Right renal pelvis (tissue), 4 donors: ENCODE results near the gene F8. TPM values are rescaled to one million over a fixed set of nuclear protein-coding genes. Genes with fewer than 3 reads are reported as not detected.
"Not testable (repeated sequence)": the region's sequence is repeated elsewhere in the genome, so short reads cannot be mapped to it uniquely, and the experiment has no call there.

Experiments
- DNase-seq, 4 donors: peaks; one replicate each; pipeline ENCODE4 v3.0.0-alpha.2; 2013; ENCODE audit warnings: low read depth in 4 of 4, low spot score in 3 of 4, missing footprints in 1 of 4
- polyA plus RNA-seq, 4 donors: library from polyadenylated mRNA; unstranded; fragments of 120-200 nt; gene quantifications; one replicate each; pipeline ENCODE4 v1.2.1, GENCODE V29; 2013; ENCODE audit not compliant: insufficient read length in 4 of 4

F8 gene
- polyA plus RNA-seq, 4 donors = 13.9 to 18.7 (median 16.0) TPM

DNA sequence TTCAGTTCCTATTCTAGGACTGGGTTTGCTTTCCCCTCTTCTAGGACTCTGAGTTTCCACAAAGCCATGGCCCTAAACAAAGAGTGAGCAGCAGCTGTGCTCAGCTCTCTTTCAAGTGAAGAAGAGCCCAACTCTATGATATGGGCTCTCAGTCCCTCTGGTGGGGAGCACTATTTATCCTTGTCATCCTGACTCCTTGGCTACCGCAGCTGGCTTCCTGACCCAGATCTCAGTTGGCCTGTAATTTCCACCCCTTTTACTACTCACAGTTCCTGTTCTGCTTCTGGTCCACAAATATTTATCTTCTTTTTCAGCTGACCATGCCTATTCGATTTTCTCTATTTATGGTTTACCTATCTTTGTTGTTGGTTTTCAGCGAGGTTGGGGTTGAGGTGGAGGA lies 33.8 kb downstream of the F8 start:
- no peak for DNase-seq

DNA sequence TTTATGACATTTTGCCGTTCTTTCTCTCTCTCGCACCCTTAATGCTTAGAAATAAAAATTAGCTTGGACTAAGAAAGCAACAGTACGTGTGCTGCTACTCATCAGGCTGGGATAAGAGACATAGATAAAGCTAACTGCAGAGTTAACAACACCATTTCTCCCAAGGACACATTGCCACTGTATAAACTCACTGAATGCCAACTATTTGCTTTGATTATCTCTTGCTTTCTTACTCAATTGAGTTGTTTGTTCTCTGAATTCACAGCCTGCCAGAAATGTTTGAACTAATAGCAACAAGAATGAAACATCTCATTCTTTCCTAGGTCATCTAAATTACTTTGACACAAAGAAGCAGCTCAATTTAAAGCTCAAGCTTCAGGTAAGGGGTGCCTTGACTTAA lies 34.6 kb downstream of the F8 start:
- DNase-seq = no peak

DNA sequence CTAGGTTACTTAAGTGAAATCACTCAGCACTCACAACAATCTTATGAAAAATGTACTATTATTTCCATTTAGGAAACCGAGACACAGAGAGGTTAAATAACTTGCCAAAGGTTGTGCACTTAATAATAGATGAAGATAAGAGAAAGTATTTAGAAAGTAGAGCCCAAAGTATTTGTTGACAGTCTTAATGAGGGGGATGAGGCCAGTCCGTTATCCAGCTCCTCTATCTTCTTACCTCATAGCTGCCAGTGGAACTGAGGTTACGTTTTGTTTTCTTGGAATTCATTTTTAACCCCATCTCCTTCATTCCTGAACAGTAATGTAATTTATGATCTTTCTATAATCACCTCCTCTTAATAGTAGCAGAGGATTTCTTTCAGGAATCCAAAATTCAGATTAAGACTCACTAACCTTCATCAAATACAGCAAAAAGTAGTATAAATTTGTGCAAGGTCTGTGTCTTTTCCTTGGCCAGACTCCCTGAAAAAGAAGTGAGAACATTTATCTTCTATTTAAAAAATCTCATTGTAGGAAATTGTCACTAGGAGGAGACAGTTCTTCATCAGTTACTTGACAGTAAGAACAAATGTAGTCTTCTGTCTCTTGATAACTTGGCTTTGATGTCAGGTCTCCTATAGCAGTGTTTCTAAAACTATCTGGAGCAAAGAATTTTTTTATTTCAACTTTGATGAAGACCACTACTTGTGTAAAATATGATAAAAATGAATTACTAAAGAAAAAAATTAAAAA lies 35.5 kb downstream of the F8 start:
- DNase-seq = no peak

DNA sequence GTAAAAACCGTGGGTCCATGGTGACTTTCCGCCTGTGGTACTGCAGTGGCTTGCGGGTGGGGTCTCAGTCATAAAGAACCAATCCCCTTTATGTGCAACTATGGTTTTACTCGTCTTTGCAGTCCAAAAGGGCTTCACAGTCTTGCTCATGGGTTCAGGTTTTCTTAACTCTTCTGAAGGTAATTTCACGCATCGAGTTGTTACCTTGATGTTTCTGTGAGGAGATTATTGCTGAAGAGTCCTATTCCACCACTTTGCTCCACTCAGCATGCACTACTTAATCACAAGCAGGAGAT lies 41.5 kb downstream of the F8 start:
- DNase-seq = no peak

DNA sequence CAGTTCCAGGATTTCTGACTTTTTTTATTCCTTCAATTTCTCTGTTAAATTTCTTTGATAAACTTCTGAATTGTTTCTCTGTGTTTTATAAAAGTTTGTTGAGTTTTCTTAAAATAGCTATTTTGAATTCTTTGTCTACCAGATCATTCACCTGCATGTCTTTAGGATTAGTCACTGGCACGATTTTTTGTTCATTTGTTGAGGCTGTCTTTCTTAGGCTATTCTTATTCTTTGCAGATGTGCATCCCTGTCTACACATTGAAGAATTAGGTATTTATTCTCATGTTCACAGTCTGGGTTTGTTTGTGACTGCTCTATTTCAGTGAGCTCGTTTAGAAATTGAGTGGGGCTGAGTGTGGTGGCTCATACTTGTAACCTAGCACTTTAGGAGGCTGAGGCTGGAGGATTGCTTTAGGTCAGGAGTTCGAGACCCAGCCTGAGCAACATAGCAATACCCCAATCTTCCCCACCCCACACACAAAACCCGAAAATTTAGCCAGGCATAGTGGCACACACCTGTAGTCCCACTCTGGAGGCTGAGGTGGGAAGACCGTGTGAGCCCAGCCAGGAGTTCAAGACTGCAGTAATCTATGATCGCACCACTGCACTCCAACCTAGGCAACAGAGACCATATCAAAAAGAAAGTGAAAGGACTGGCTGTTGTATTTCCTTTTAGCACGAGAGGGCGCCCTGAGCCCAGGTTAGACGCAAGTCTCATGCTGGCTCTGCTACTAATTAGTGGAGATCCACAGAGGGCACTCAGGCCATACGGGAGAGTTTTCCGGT lies 42.0 kb downstream of the F8 start:
- DNase-seq = peak; percentile 20 to 35 (median 30)

DNA sequence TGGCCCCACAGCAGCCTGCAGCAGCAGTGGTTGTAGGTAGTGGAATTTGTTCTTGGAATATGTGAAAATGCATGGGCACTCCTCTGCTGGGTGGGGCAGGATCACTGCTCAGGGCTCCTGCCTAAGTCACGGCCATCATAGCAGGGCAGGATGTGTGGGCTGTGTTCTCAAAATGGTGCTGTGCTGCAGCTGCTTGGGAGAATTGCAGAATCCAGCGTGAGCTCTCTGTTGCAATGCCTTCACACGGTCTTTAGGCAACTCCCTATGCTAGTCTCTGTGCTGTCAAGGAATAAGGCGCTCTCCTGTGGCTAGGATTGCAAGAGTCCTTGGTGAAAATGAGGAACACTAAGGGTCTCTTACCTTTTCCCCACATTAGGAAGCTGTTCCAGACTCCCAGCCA lies 42.9 kb downstream of the F8 start:
- DNase-seq = no peak

DNA sequence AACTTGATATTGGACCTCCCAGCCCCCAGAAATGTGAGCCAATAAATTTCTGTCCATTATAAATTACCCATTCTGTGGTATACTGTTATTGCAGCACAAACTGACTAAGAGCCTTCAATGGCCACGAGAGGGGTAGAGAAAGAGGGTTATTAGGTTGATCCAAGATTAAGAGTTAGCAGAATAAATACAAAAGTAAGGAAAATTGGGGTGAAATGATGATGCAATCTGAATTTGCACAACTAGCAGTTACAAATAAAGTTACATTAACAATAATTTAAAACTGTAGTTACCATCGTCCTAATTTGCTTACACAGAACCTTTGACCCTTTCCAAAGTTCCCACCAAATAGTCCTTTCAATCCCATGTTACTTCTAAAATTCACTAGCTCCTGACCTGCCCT lies 54.2 kb downstream of the F8 start:
- DNase-seq = no peak

DNA sequence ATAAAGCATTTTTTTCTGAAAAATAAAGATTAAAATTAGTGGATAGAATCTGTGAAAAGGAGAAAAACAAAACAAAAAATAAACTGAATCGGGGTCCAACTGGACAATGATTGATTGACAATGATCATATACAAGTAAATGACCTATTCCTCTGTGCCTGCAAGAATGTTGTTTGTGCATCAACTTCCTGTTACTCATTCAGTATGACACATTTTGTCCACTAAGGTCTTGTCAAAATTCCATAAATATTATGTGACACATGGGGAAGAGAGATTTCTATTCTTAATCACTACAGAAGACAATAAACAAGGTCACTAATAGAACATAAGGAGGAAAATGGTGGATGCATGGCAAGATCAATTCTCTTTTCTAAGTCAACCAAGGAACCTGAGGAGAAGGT lies 54.9 kb downstream of the F8 start:
- no peak for DNase-seq

DNA sequence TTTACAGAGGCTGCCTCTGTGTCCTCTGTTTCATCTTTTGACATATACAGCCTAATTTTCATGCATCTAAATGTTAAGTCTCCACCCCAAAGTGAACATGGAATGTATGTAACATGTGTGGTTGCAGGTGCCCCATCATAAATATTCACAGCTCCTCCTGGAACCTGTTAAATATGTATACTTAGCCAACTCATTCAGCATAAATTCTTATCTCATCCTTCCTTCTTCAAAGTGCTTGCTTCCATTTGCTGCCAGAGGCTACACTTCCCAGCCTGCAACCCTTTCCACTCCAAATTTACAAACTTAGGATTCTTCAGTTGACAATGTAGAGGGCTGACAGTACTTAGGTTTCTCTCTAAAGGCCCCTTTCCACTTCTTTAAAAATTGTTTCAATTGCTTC lies 60.6 kb downstream of the F8 start:
- no peak for DNase-seq

DNA sequence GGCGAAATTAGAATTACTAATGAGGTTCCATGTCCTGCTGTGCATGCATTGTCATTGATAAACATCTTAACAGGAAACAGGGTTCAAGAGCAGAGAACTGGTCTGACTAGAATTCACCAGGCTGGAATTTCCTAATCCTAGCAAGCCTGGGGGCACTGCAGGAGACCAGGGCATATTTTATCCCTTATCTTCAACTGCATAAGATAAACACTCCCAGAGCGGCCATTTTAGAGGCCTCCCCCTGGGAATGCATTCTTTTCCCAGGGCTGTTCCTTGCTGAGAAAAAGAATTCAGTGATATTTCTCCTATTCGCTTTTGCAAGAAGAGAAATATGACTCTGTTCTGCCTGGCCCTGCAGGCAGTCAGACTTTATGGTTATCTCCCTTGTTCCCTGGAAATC lies 66.7 kb downstream of the F8 start:
- not testable (repeated sequence) for DNase-seq

DNA sequence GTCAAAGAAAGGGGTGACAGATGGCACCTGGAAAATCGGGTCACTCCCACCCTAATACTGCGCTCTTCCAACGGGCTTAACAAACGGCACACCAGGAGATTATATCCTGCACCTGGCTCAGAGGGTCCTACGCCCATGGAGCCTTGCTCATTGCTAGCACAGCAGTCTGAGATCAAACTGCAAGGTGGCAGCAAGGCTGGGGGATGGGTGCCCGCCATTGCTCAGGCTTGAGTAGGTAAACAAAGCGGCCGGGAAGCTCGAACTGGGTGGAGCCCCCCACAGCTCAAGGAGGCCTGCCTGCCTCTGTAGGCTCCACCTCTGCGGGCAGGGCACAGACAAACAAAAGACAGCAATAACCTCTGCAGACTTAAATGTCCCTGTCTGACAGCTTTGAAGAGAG lies 83.3 kb downstream of the F8 start:
- DNase-seq = not testable (repeated sequence)

DNA sequence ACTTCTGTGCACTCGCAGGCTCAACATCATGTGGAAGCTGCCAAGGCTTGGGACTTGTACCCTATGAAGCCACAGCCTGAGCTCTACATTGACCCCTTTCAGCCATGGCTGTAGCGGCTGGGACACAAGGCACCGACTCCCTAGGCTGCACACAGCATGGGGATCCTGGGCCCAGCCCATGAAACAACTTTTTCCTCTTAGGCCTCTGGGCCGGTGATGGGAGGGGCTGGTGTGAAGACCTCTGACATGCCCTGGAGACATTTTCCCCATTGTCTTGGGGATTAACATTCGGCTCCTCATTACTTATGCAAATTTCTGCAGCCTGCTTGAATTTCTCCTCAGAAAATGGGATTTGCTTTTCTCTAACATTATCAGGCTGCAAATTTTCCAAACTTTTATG lies 97.8 kb downstream of the F8 start:
- DNase-seq = not testable (repeated sequence)

DNA sequence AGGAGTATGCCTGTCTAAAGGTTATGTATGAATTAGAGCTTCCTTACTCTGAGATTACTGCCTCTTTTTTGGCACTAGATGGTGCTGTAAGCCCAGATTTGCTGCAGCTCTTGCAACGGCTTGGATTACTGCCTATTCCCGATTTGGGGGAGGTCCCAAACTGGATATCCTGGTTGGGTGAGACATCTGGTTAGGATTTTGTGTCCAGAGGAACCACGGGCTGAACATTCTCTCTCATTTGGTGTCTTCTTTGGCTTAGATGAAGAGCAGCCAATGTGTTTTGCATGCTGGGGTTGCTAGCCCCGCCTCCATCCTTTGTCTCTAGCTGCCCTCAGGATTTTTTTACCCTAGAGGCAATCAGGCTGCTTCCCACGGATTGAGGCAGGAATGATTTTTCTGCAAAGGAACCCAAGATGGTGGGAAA lies 104.5 kb downstream of the F8 start:
- DNase-seq = peak; percentile 45 to 61 (median 52)

DNA sequence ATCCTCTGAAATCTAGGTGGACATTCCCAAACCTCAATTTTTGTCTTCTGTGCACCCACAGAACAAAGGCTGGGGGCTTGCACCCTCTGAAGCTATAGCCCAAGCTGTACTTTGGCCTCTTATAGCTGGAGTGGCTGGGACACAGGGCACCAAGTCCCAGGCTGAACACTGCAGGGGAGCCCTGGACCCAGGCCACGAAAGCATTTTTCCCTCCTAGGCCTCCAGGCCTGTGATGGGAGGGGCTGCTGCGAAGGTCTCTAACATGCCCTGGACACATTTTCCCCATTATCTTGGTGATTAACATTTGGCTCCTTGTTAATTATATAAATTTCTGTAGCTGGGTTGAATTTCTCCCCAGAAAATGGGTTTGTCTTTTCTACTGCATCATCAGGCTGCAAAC lies 108.5 kb downstream of the F8 start:
- no peak for DNase-seq

DNA sequence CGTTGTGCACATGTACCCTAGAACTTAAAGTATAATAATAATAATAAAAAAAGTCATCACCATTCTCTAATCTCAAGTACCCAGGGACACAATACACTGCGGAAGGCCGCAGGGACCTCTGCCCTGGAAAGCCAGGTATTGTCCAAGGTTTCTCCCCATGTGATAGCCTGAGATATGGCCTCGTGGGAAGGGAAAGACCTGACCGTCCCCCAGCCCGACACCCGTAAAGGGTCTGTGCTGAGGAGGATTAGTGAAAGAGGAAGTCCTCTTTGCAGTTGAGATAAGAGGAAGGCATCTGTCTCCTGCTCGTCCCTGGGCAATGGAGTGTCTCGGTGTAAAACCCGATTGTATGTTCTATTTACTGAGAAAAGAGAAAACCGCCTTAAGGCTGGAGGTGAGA lies 112.0 kb downstream of the F8 start:
- DNase-seq = not testable (repeated sequence)

DNA sequence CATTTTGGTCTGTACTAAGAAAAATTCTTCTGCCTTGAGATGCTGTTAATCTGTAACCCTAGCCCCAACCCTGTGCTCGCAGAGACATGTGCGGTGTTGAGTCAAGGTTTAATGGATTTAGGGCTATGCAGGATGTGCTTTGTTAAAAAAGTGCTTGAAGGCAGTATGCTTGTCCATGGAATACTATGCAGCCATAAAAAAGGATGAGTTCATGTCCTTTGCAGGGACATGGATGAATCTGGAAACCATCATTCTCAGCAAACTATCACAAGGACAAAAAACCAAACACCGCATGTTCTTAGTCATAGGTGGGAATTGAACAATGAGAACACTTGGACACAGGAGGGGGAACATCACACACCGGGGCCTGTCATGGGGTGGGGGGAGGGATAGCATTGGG lies 112.5 kb downstream of the F8 start:
- DNase-seq = not testable (repeated sequence)

DNA sequence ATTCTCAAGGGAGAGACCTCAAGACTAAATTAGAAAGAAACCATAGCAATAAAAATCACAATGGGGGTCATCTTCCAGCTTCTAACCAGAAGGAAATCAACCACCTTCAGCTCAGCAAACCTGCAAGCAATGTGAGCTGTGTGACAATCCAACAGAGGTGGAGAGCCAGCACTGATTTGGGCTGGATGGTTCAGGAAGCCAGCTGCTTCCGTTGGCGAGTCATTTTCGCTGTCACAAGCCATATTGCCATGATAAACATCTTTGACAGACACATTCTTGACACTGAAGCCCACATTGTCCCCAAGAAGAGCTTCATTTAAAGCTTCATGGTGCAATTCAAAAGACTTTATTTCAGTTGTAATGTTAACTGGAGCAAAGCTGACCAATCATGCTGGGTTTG lies 113.7 kb downstream of the F8 start:
- no peak for DNase-seq

DNA sequence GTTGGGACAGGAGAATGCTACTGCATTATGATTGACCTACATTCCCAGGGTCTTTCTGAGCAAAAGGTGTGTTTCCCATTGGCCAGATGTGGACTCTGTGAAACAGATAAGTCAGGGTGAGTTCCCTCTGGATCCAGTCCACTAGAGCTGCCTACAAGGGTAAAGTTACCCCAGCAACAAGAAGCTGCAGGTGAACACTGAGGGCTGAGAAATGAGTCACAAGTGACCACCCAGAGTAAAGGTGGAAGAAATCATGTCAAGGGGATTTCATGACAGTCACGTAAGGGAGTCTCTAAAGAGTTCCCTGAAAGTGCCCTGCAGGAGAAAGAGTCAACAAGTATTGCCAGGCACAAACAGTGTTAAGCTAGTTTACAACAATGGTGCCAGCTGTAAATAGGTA lies 120.1 kb downstream of the F8 start:
- DNase-seq = no peak

DNA sequence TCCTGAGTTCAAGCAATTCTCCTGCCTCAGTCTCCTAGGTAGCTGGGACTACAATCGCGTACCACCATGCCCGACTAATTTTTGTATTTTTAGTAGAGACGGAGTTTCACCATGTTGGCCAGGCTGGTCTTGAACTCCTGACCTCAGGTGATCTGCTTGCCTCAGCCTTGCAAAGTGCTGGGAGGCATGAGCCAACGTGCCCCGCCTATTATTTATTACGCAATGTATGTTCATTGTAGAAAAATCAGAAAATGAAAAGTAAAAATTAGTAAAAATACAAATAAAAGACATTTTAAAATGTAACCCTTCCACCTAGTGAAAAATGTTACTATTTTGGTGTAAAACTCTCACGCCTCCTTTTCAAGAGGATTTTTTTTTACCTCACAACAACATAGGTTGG lies 122.2 kb downstream of the F8 start:
- DNase-seq = no peak

DNA sequence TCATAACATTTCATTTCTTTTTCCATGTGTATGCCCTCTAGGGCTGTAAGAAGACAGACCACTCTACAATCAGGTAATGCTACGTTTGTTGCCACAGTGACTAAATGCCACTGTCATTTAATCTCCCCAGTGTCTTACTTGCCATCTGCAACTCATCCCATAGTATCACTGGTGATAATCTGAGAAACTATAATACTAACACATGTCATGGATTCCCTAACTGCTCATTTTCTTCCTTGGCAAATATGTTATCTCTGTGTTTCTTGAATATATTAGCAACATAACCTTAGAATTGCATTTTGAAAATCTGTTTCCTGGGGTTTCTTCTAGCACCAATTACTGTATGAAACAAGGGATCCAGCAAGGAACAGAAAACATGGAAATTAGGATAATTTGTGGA lies 130.2 kb downstream of the F8 start:
- DNase-seq = no peak

DNA sequence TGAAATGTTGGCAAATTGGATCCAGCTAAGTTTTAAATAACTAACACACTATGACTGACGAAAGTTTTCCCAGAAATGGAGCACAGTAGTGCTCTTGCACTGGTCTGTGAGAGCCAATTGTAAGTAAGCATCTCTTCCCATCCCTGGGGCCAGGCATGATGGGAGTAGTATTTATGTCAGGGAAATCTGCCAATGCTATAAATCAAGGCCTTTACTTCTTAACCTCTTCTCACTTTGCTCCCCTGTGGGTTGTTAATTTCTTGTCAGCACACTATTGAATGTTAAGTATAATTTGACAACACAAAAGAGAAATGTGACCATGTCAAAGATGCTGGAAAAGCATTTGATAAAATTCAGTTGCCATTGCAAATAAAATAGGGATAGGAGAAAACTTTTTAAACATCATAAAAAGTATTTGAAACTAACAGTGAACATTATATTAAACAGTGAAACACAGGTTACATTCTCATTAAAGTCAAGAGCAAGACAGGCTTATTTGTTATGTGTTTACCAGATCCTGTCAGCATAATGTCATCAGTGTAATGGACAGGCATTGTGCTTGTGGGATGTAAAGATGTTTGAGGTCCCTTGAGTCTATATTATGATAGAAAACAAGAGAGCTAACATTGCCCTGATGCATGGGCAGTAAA lies 131.4 kb downstream of the F8 start:
- no peak for DNase-seq

DNA sequence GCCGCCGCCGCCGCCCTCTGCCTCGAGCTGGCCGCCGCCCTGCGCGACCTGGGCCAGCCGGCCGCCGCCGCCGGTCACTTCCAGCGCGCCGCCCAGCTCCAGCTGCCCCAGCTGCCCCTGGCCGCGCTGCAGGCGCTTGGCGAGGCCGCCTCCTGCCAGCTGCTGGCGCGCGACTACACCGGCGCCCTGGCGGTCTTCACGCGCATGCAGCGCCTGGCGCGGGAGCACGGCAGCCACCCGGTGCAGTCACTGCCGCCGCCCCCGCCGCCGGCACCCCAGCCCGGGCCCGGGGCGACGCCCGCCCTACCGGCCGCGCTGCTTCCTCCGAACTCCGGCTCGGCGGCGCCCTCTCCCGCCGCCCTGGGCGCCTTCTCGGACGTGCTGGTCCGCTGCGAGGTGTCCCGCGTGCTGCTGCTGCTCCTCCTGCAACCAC lies 135.7 kb downstream of the F8 start:
- DNase-seq = not testable (repeated sequence)
